Stimulated activated CD8-positive, alpha-beta memory T cell treated with anti-CD3 and anti-CD28 coated beads, Interleukin-12 subunit alpha, Interleukin-12 subunit beta, amount 100 ng/mL, for 24 hours (primary cell): Measurements from ENCODE around the gene ZNF791.
"Not testable (repeated sequence)": the region's sequence is repeated elsewhere in the genome, so short reads cannot be mapped to it uniquely, and the experiment has no call there.

ENCODE experiments used
- DNase-seq: peaks from one replicate; pipeline ENCODE4 v3.0.0-alpha.2; 2020; ENCODE audit errors: extremely low read depth

ZNF791 gene

DNA sequence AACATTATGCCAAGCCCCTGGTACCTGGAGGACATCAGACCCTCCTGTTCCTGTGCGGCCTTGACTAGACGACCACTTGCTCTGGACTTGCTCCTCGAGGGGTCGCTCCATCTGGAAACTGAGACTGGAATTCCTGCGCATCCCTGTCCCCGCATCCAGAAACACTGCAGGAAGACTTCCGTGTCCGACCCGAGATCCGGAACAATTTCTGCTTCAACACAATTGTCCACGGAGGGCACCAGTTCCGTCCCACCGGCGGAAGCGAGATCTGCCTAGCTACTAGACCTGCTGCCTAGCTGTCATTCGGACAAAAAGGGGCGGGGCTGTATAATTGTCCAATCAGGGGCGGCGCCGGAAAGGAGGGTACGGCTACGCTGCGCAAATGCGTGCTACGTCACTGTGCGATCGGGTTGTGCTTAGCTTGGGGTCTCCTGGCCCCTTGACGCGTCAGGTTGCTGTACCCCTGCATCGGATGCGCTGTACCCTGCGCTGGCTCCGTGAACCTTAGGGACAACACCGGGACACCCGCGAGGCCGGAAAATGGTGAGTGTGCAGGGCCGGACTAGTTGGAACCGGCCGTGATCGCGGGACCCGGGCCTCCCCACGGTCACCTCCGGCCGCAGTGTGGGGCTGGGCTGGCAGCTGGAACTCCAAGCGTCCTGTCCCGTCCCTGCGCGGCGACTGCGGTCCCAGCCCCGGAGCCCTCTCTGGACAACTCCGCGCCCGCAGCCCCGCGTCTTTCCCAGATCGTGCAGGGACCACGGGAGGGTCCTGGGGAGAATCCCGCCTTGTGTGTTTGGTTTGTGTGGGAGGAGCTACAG is at the start of gene ZNF791, which contains the start of gene ZNF490:
TSS of gene ZNF791 (plus strand) at position 381 of the 821 bp plus-strand sequence. CDS start at position 541, 160 bp downstream.
TSS of gene ZNF490 (minus strand) at position 274 of the 821 bp plus-strand sequence. CDS start at position 141, 133 bp downstream.
- peak; percentile 93 for DNase-seq

DNA sequence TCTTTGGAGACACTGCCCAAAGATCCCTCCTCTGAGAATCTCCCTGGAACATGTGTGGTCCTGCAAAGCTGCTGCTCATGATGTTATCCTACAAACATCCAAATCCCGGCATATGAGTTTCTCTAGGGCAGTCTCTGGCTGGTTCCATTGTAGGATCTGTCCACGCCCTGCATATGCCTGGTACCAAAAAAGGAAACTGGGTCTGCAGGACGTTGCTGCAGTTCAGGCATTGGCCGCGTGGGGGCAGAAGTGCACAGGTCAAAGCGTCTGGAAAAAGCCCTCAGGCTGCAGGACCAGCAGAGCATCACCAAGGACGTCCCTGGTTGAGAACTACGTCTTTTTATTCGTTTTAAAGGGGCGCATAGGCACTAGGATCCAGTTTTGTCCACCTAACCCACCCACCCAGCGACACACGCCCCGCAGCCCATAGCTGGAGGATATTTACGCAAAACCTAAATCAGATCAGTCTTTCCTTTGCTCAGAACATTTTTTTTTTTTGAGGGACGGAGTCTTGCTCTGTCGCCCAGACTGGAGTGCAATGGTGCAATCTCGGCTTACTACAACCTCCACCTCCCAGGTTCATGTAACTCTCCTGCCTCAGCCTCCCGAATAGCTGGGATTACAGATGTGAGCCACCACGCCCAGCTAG is 46.6 kb upstream of the ZNF791 start:
- peak; percentile 70 for DNase-seq

DNA sequence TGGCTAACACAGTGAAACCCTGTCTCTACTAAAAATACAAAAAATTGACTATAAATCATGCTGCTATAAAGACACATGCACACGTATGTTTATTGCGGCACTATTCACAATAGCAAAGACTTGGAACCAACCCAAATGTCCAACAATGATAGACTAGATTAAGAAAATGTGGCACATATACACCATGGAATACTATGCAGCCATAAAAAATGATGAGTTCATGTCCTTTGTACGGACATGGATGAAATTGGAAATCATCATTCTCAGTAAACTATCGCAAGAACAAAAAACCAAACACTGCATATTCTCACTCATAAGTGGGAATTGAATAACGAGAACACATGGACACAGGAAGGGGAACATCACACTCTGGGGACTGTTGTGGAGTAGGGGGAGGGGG is 44.3 kb upstream of the ZNF791 start:
- not testable (repeated sequence) for DNase-seq

DNA sequence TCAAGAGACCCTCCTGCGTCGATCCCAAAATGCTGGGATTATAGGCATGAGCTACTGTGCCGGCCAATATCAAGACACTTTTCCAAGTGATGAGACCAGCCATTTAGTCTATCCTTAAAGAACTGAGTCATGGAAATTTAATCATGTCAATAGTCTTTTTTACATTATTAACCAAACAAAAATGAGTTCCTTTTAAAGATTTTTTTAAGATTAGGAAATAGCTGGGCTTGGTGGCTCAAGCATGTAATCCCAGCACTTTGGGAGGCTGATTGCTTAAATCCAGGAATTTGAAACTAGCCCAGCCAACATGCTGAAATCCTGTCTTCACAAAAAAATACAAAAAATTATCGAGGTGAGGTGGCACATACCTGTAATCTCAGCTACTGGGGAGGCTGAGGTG is 42.8 kb upstream of the ZNF791 start:
- DNase-seq: no peak

DNA sequence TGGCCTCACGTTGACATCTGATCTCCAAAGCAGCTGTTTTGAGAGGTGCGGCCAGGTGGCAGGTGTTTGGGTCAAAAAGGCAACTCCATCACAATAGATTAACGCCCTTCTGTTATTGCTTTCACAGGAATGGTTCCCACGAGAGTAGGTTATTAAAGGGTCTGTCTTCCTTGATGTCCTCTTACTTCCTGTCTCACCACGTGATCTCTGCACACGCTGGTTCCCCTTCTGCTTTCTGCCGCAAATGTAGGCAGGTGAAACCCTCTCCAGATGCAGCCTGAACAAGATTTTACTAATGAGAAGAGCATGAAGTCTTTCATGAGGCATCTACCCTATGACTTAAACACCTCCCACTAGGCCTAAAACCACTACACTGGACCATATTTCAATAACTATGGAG is 36.7 kb upstream of the ZNF791 start:
- DNase-seq: no peak

DNA sequence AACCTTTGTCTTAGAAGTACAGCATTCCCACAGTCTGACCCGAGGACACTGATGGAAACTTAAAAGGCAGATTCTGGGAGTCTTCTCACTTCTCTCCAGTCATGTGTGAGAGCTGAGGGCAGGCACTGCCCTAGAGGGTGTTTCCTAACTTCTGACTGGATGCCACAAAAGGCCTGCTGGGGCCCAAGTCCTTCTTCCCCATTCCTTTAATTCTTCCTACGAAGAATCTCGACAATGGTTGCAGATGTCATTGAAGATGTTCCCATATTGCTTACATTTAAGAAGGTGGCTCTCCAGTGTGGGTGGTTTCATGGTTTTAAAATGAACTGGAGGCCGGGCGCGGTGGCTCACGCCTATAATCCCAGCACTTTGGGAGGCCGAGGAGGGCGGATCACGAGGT is 32.1 kb upstream of the ZNF791 start:
- no peak for DNase-seq

DNA sequence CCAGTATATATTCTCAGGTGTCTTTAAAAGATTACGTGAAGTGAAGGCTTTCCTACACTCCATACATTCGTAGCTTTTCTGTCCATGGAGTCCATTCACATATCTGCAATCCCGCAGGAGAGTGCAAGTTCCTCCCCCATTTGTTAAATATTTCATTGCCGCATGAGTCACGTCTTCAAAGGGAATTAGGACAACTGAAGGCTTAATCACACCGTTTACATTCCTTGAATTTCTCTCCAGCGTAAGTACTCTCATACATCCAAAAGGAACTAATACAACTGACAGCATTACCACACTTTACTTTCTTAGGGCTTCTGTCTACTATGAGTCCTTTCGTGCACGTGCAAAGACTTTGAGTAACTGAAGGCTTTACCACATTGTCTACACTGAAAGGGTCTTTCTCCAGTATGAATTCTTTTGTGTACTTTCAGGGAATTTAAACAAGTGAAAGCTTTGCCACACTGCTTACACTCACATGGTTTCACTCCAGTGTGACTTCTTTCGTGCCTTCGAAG is 30.5 kb upstream of the ZNF791 start:
- no peak for DNase-seq

DNA sequence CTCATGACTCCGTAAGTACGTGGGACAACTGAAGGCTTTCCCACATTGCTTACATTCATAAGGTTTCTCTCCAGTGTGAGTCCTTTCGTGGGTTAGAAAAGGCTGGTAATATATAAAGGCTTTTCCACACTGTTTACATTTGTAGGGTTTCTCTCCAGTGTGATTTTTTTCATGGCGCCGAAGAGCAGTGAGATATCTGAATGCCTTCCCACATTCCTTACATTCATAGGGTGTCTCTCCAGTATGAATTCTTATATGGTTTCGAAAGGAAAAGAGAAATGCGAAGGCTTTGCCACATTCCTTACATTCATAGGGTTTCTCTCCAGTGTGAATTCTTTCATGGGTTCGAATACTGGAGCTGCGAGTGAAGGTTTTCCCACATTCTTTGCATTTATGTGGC is 29.6 kb upstream of the ZNF791 start:
- DNase-seq: no peak

DNA sequence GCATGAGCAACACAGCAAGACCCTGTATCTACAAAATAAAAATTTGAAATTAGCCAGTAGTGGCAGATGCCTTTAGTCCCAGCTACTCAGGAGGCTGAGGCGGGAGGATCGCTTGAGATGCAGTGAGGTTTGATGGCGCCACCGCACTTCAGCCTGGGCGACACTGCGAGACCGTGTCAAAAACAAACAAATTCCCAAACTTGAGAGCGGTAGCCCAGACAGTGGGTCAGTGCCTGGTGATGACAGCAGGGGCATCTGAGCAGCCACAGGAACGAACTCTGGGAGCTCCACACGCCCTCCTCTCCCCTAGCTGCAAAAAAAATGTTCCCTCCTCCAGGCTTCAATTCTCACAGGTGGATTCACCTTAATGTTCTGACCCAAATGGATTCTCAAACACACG is 14.2 kb upstream of the ZNF791 start:
- DNase-seq: no peak

DNA sequence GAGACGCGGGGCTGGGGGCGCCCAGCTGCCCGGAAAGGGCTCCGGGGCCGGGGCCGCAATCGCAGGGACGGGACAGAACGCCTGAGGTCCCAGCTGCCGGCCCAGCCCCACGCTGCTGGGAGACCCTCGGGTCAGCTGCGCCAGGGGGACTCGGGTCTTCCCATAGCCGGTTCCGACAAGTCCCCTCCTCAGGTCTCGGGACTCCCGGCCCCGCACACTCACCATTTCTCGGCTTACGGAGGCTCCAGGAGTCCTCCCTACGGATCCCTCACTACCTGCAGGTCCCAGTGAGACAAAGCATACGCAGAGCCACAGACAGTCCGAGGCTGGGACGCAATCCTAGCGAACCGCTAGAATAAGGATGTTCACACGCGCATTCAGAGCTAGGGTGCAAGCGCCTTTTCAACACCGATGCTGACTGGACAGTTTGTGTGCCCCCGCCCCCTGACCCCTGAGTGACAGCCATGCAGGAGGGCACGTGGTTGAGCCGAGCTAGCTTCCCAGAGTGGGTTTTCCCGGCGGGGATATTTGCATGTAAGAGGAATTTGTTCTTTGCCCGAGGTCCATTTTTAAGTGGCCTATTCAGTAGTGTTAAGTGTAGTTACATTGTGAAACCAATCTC is 13.7 kb upstream of the ZNF791 start:
- no peak for DNase-seq

DNA sequence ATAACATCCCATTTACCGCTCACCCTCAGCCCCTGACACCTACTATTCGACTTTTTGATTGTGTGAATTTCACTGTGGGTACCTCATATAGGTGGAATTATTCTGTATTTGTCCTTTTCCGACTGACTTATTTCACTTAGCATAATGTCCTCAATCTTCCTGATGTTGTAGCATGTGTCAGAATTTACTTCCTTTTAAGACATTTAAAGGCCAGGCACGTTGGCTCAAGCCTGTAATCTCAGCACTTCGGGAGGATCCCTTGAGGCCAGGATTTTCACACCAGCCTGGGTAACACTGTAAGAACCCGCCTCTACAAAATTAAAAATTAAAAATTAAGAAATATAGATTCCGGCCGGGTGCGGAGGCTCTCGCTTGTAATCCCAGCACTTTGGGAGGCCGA is 13.1 kb upstream of the ZNF791 start:
- no peak for DNase-seq

DNA sequence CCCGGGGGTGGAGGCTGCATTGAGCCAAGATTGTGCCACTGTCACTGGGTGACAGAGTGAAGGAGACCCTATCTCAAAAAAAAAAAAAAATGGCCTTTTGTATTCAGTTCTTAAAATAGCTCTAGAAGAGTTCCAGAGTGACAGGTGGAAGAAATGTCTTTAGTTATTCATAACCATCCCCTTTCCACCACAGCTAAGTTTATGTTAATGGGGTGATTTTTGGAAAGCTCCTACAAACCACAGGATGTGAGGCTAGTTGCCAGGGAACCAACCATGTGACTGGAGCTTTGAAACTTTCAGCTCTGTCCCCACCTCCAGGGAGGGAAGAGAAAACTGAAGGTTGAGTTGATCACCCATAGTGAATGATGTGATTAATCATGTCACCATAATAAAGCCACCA is 7.0 kb upstream of the ZNF791 start:
- no peak for DNase-seq

DNA sequence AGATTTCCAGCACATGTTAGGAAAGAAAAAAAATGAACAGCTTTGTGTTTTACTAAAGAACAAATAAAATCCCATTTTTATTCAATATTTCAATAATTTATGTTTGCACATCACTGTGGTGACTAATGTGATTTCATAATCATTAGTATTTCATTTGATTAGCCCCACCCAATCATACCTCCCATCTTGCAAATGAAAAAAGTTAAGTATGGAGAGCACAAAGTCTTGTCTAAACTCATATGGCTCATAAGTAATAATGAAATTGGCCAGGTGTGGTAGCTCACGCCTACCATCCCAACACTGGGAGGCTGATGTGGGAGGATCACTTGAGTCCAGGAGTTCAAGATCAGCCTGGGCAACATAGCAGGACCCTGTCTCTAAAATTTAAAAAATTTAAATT is 3.9 kb upstream of the ZNF791 start:
- no peak for DNase-seq

DNA sequence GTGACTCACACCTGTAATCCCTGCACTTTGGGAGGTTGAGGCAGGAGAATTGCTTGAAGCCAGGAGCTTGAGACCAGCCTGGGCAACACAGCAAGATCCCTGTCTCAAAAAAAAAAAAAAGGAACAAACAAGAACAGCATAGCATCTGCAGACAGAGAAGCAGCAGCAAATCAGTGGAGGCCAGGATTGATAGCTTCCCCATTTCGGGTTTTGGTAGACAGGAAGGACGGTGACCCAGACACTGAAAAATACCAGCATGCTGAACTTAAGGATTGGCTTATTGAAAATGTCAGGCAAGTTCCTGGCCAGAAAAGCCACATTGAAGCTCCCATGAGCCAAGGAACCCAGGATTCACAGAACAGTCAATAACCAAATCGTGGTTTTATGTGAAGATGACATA is 3.1 kb upstream of the ZNF791 start:
- DNase-seq: no peak

DNA sequence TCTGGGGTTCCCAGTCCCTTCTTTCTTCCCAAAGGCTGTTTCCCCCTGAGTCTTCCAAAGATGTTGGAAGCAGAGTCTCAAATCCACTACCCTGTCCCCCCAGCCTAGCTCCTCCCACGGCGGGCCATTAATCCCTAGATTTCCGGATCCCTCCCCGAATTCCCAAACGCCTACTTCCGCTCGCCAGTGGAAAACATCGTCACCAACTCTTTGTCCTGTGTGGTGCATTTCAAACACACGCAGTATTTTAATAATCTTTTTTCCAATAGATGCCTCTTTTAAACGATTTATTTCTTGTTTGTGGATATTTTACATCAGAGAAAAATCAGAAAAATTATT is 610 bp downstream of the ZNF791 start:
- no peak for DNase-seq

DNA sequence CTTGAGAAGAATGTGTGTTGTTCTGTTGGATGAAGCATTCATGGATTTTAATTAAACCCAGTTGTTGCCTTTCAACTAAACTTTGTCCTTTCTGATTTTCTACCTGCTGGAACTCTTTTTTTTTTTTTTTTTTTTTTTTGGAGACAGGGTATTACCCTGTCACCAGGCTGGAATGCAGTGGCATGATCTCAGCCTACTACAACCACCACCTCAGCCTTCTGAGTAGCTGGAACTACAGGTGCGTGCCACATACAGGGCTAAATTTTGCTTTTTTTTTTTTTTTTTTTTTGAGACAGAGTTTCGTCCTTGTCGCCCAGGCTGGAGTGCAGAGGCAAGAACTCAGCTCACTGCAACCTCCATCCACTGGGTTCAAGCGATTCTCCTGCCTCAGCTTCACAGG is 6.9 kb downstream of the ZNF791 start:
- no peak for DNase-seq

DNA sequence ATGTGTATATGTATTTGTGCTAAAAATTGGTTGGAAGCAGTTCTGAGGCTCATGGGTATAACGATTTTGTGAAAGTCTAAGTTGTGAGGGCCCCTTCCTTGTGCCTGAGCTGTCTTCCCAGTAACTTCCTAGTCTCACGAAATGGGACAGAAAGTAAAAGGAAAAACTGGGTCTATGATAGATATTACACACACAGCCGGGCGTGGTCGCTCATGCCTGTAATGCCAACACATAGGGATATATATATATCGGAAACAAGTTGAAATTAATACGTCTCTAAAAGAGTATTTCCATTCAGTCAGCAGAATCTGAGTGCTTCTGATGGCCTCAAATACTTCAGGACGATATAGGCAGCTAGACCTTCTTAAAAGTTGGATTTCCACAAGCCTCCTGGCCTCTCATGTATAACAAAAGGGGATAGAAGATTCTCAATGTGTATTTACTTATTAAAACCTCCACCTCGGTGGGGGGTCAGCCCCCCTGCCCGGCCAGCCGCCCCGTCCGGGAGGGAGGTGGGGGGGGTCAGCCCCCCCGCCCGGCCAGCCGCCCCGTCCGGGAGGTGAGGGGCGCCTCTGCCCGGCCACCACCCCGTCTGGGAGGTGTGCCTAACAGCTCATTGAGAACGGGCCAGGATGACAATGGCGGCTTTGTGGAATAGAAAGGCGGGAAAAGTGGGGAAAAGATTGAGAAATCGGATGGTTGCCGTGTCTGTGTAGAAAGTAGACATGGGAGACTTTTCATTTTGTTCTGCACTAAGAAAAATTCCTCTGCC is 10.7 kb downstream of the ZNF791 start:
- not testable (repeated sequence) for DNase-seq

DNA sequence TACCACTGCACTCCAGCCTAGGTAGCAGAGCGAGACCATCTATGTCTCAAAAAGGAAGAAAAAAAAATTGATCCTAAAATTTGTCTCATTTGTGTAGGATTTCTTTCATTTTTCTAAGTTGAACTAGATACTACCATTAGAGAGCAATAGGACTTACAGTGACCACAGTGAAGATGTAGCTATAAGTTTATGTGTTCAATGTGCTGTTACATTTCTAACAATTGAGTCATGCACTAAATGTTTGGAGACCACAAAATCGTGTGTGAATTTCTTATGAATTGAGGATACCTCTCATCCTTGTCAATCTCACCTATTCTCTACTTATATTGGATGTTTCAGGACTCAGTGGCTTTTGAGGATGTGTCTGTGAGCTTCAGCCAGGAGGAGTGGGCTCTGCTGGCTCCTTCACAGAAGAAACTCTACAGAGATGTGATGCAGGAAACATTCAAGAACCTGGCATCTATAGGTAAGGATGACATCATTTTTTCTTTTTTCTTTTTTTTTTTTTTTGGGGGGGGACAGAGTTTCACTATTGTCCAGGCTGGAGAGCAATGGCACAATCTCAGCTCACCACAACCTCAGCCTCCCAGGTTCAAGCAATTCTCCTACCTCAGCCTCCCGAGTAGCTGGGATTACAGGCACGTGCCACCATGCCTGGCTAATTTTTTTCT is 12.8 kb downstream of the ZNF791 start:
- DNase-seq: no peak

DNA sequence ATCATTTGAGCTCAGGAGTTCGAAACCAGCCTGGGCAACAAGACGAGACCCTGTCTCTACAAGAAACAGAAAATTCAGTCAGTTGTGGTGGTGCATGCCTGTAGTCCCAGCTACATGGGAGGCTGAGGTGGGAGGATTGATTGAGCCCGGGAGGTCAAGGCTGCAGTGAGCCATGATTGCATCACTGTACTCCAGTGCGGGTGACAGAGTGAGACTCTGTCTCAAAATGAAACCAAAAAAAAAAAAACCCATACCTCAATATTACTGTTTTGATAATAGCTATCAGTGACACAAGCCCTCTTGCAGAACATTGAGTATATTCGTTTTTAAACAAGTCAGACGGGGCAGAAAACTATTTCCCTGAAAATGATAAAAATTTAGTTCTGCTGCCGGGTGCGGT is 16.2 kb downstream of the ZNF791 start:
- no peak for DNase-seq

DNA sequence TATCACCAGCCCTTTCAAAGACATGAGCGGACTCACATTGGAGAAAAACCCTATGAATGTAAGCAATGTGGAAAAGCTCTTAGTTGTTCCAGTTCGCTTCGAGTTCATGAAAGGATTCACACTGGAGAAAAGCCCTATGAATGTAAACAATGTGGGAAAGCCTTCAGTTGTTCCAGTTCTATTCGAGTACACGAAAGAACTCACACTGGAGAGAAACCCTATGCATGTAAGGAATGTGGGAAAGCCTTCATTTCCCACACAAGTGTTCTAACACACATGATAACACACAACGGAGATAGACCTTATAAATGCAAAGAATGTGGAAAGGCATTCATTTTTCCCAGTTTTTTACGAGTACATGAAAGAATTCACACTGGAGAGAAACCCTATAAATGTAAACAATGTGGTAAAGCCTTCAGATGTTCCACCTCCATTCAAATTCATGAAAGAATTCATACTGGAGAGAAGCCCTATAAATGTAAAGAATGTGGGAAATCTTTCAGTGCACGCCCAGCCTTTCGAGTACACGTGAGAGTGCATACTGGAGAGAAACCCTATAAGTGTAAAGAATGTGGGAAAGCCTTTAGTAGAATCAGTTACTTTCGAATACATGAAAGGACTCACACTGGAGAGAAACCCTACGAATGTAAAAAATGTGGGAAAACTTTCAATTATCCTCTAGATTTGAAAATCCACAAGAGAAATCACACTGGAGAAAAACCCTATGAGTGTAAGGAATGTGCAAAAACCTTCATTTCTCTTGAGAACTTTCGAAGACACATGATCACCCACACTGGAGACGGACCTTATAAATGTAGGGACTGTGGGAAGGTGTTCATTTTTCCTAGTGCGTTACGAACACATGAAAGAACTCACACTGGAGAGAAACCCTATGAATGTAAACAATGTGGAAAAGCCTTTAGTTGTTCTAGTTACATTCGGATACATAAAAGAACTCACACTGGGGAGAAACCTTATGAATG is 17.6 kb downstream of the ZNF791 start:
- DNase-seq: no peak
